ENCODE data around the gene RAPGEF5.
A peak's percentile ranks its signal among the peaks of the same experiment; 100 is the strongest.

Gene RAPGEF5

GRCh38 chr7:22395222-22395621 lies 38.3 kb upstream of the RAPGEF5 start:
- in situ Hi-C loops (cut with HindIII; ENCODE audit: low pct_ligation_motif_present, low sequenced_read_pairs), result no loop called here
- TF ChIP-seq, protein P1, sequence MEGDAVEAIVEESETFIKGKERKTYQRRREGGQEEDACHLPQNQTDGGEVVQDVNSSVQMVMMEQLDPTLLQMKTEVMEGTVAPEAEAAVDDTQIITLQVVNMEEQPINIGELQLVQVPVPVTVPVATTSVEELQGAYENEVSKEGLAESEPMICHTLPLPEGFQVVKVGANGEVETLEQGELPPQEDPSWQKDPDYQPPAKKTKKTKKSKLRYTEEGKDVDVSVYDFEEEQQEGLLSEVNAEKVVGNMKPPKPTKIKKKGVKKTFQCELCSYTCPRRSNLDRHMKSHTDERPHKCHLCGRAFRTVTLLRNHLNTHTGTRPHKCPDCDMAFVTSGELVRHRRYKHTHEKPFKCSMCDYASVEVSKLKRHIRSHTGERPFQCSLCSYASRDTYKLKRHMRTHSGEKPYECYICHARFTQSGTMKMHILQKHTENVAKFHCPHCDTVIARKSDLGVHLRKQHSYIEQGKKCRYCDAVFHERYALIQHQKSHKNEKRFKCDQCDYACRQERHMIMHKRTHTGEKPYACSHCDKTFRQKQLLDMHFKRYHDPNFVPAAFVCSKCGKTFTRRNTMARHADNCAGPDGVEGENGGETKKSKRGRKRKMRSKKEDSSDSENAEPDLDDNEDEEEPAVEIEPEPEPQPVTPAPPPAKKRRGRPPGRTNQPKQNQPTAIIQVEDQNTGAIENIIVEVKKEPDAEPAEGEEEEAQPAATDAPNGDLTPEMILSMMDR (IDR thresholded peaks at IDR 0.05; ENCODE audit: low read depth, low read length, missing control alignments), result no peak
- Histone ChIP-seq H3K36me3 (replicated peaks) (no peaks in the 10 kb centered on the region), H3K27me3 (replicated peaks) (no peaks in the 10 kb centered on the region), H3K27ac (no peak overlapping the region), H3K4me3 (ENCODE audit: low read depth, low read length) (no peak overlapping the region)
- no peak for DNase-seq

GRCh38 chr7:22394739-22395138 lies 37.8 kb upstream of the RAPGEF5 start:
- in situ Hi-C loops (cut with HindIII; ENCODE audit: low pct_ligation_motif_present, low sequenced_read_pairs), result no loop called here
- Histone ChIP-seq H3K27me3 (replicated peaks) (no peaks in the 10 kb centered on the region), H3K27ac (no peak overlapping the region), H3K36me3 (replicated peaks) (no peaks in the 10 kb centered on the region), H3K4me3 (ENCODE audit: low read depth, low read length) (no peak overlapping the region)
- DNase-seq, result no peak
- TF ChIP-seq, protein P1 (IDR thresholded peaks at IDR 0.05; ENCODE audit: low read depth, low read length, missing control alignments), result no peak

GRCh38 chr7:22393913-22394729 lies 37.2 kb upstream of the RAPGEF5 start:
- Histone ChIP-seq H3K27me3 (replicated peaks) (no peaks in the 10 kb centered on the region), H3K36me3 (replicated peaks) (no peaks in the 10 kb centered on the region), H3K4me3 (ENCODE audit: low read depth, low read length) (no peak overlapping the region), H3K27ac (no peak overlapping the region)
- TF ChIP-seq, protein P1 (IDR thresholded peaks at IDR 0.05; ENCODE audit: low read depth, low read length, missing control alignments), result no peak
- in situ Hi-C loops (cut with HindIII; ENCODE audit: low pct_ligation_motif_present, low sequenced_read_pairs), result no loop called here
- DNase-seq, result peak; percentile 3

GRCh38 chr7:22390516-22390915 lies 33.6 kb upstream of the RAPGEF5 start:
- no peak overlapping the region for H3K4me3 ChIP-seq (ENCODE audit: low read depth, low read length)
- H3K27ac ChIP-seq, result no peak overlapping the region
- H3K36me3 ChIP-seq (replicated peaks), result no peaks in the 10 kb centered on the region
- H3K27me3 ChIP-seq (replicated peaks), result no peaks in the 10 kb centered on the region
- DNase-seq, result no peak
- in situ Hi-C loops (cut with HindIII; ENCODE audit: low pct_ligation_motif_present, low sequenced_read_pairs), result no loop called here
- TF ChIP-seq, protein P1 (IDR thresholded peaks at IDR 0.05; ENCODE audit: low read depth, low read length, missing control alignments), result no peak

GRCh38 chr7:22389892-22390291 lies 32.9 kb upstream of the RAPGEF5 start:
- in situ Hi-C loops (cut with HindIII; ENCODE audit: low pct_ligation_motif_present, low sequenced_read_pairs), result no loop called here
- H3K27ac ChIP-seq, result no peak overlapping the region
- TF ChIP-seq, protein P1 (IDR thresholded peaks at IDR 0.05; ENCODE audit: low read depth, low read length, missing control alignments), result no peak
- H3K27me3 ChIP-seq (replicated peaks), result no peaks in the 10 kb centered on the region
- no peak overlapping the region for H3K4me3 ChIP-seq (ENCODE audit: low read depth, low read length)
- H3K36me3 ChIP-seq (replicated peaks), result no peaks in the 10 kb centered on the region
- no peak for DNase-seq

- Histone ChIP-seq H3K27ac (no peak overlapping the region), H3K27me3 (replicated peaks) (no peaks in the 10 kb centered on the region), H3K36me3 (replicated peaks) (no peaks in the 10 kb centered on the region), H3K4me3 (ENCODE audit: low read depth, low read length) (no peak overlapping the region)
- DNase-seq, result peak; percentile 73
- in situ Hi-C loops (cut with HindIII; ENCODE audit: low pct_ligation_motif_present, low sequenced_read_pairs), result no loop called here
- TF ChIP-seq, protein P1 (IDR thresholded peaks at IDR 0.05; ENCODE audit: low read depth, low read length, missing control alignments), result no peak
Measured at GRCh38 chr7:22387583-22387982, 30.6 kb upstream of the RAPGEF5 start.

Data from brain microvascular endothelial cell (primary cell).